Measurements from ENCODE around the gene PBX3.

- no peak for TF ChIP-seq EZH2 (IDR thresholded peaks at IDR 0.05; ENCODE audit: borderline replicate concordance, low read length)
- TF ChIP-seq, protein P1, sequence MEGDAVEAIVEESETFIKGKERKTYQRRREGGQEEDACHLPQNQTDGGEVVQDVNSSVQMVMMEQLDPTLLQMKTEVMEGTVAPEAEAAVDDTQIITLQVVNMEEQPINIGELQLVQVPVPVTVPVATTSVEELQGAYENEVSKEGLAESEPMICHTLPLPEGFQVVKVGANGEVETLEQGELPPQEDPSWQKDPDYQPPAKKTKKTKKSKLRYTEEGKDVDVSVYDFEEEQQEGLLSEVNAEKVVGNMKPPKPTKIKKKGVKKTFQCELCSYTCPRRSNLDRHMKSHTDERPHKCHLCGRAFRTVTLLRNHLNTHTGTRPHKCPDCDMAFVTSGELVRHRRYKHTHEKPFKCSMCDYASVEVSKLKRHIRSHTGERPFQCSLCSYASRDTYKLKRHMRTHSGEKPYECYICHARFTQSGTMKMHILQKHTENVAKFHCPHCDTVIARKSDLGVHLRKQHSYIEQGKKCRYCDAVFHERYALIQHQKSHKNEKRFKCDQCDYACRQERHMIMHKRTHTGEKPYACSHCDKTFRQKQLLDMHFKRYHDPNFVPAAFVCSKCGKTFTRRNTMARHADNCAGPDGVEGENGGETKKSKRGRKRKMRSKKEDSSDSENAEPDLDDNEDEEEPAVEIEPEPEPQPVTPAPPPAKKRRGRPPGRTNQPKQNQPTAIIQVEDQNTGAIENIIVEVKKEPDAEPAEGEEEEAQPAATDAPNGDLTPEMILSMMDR (conservative IDR thresholded peaks at IDR 0.05 in 1 of 2, IDR thresholded peaks at IDR 0.05 in 1 of 2; ENCODE audit: extremely low read depth in 1 of 2, insufficient read depth in 1 of 2, low read depth in 1 of 2, low read length in 2 of 2): no peak
These were observed 142.6 kb downstream of the PBX3 start for GRCh38 chr9:125889476-125890419.
